ENCODE results near the gene IMMP2L.
"Not testable (repeated sequence)": the region's sequence is repeated elsewhere in the genome, so short reads cannot be mapped to it uniquely, and the experiment has no call there.

Gene IMMP2L

GRCh38 chr7:111255576-111255975 is 306.7 kb downstream of the IMMP2L start:
- no peak for DNase-seq

- DNase-seq = not testable (repeated sequence)
Observed at GRCh38 chr7:111251365-111251764, 310.9 kb downstream of the IMMP2L start.

DNA sequence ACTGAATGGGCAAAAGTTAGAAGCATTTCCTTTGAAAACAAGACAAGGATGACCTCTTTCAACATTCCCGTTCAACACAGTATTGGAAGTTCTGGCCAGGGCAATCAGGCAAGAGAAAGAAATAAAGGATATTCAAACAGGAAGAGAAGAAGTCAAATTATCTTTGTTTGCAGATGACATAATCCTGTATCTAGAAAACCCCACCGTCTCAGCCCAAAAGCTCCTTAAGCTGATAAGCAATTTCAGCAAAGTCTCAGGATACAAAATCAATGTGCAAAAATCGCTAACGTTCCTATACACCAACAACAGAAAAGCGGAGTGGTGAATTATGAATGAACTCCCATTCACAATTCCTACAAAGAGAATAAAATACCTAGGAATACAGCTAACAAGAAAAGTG is 312.5 kb downstream of the IMMP2L start:
- DNase-seq = not testable (repeated sequence)

DNA sequence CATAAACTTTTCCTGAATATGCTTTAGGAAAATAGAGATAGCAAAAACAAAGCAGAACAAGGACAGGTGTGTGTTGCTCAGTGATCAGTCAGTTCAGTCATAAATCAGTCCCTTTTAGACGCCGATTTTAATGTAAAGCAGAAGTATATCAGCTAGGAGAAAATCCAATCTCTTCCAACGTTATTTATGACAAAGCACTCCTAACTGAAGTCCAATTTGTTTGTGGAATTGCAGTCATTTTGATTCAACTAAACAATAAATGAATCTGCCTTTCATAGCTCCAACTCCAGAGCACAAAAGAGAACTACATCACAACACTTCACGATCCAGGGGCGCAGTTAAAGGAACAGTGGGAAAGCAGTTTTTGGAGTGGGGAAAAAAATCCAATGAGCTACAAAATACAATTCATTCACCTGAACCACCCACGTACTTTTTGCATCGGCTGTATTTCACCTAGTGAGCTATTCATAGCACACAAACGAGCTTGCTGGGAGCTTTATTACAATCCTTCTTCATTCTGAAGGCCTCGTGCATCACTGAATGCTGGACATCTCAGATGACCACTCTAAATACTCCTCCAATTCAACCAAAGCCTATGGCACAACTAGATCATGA is 320.0 kb downstream of the IMMP2L start:
- no peak for DNase-seq

DNA sequence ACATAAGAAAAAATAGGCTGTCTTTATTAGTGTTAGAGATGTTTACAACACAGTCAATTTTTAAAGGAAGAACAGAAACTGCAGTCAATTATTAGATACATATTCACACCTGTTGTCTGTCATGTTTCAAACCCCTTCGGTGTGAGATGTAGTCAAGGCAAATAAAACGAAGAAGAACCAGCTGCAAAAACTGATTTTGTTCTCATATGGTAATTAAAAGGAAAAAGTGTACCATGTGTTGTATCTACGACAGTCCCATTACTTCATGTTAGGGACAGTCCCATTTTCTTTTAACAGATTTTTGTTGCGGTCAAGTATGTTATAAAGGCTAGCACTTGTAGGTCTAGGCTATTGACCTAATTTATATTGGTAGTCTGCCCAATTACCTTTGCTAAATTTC is 321.9 kb downstream of the IMMP2L start:
- DNase-seq = no peak

- DNase-seq = no peak
Observed at GRCh38 chr7:111239437-111239836, 322.9 kb downstream of the IMMP2L start.

DNA sequence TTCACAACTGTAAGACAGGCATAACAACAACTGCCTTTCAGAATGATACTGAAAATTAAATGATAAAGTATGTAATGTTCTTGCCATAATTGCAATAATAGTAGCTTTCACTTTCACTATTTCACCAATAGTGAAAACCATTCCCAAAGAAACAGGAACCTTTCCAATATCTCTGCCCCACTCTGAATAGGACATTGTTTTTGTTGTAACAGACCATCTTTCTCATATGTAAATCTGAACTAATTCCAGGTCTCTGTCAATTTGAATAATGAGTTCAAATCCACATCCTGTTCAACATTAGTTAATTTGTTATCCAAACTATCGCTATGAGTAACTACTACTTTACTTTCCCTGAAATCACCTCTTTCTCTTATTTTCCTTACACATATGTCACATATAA is 323.4 kb downstream of the IMMP2L start:
- DNase-seq = no peak

GRCh38 chr7:111235709-111236108 is 326.6 kb downstream of the IMMP2L start:
- DNase-seq = no peak

DNA sequence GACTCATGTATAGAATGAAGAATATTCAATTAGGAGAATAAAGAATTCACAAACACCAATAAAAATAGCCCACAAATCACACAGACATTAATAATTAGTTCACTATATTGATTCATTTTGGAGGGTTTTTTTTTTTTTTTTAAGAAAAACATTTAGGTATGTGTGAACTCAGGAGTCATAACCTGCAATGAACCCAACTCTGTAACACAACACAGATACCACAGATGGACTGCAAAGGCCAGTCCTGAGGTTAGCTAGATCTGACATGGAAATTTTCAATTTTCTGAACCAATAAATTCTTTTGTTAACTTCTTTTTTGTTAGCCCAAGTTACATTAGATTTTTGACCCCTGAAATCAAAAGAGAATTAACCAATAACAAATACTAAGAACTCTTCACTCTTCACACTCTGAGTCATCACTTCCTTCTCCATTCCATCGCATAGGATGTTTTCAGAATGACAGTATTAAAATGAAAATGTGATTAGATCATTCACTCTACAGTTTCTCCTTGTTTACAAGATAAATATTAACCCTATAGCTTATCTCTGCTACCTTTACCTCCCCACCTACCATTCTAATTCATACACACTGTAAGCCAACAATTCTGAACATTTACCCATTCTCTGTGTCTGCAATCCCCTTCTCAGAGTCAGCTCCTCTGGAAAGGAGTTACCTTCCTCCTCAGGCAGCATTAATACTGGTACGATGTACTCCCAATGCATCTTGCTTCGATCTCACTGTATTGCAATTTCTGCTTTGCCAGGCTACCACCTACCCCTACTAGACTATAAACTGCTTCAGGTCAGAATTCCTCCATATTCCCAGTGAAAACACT is 329.8 kb downstream of the IMMP2L start:
- DNase-seq = no peak

GRCh38 chr7:111229916-111230315 is 332.4 kb downstream of the IMMP2L start:
- DNase-seq = no peak

- no peak for DNase-seq
Observed at GRCh38 chr7:111229181-111229740, 333.0 kb downstream of the IMMP2L start.

DNA sequence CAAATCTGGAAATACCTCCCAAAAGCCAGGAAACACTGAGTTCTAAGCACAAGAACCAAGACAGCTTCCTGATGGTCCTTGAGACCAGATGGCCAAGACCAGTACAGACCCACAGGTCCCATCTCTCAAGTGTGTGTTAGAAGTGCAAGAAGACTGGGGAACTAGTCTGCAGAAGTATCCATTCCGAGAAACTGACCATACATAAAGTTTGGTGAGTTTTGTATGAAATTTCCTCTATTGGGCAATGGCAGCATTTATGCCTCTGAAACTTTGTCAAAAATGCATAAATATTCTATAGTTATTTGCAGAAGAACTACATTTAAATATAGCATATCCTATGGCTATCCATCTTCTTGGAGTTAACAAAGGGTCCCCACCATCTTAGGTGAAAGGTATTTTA is 333.9 kb downstream of the IMMP2L start:
- no peak for DNase-seq

DNA sequence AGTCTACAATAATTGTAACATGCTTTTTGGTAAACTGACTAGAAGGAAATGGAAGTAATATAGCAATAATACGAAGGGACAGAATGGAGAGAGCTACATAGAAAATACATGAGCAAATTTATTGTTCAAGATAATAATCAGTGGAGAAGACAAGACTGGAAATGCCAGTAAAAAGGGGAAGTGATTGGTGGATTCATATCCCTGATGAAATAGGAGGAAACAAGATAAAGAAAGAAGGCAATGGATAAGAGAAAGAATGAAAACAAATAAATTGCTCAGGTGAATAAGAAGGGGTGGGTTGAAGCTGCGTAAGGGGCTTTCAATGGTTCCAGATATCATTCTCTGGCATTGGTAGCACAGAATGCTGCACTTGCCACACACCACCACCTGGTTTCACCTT is 335.5 kb downstream of the IMMP2L start:
- no peak for DNase-seq

GRCh38 chr7:111224354-111225231 is 337.7 kb downstream of the IMMP2L start:
- no peak for DNase-seq

- DNase-seq = no peak
Observed at GRCh38 chr7:111223802-111224253, 338.5 kb downstream of the IMMP2L start.

- DNase-seq = no peak
Observed at GRCh38 chr7:111215550-111215949, 346.7 kb downstream of the IMMP2L start.

- no peak for DNase-seq
Observed at GRCh38 chr7:111212857-111213523, 349.3 kb downstream of the IMMP2L start.

DNA sequence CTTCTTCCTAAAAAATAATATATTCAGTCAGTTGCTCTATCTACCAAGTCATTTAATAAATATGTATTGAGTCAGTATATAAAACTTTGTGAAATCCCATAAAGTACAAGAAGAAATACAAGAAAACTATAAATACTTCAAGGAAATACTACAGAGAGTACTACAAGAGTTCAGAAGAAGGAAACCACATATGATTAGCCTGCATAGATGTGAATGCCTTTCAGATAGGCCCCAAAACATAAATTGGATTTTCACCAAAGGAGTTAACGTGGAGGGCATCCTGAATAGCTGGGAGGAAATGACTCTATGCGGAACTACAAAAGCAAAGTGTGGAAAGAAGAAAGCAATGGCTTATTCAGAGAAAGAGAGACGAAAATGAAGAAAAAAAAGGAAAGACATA is 351.3 kb downstream of the IMMP2L start:
- DNase-seq = no peak

DNA sequence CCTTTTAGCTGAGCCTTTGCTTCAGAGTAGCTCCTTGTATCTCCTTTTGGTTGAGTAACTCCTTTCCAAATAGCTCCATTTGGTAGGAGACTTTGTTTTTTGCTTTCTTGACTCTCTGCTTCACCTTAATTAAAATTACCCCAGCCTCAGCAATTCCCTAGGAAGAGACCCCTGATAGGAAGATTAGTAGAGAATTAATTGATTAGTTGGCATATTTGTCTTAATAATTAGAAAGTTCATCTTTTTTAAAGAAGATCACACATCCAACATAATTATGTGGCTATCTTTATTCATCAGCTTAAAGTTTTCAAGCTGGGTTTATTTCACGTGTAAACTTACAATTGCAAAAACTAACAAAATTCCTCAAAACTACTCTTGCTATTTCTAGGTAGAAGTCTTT is 352.2 kb downstream of the IMMP2L start:
- no peak for DNase-seq

DNA sequence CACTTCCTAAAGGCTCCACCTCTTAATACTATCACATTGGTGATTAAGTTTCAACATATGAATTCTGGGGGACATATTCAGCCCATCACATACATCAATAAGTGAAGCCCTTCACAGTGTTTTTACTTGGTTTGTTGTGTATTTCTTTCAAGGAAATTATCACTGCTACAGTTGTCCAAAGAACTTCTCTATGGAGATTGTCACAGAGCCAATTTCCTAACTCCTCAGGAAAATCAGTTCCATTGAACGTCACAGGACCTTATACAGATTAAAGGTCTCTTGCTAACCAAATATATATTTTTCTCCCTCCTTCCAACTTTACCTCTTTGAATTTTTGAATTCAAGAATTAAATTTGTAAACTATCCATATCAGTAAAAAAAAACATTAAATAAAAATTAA is 357.0 kb downstream of the IMMP2L start:
- no peak for DNase-seq

DNA sequence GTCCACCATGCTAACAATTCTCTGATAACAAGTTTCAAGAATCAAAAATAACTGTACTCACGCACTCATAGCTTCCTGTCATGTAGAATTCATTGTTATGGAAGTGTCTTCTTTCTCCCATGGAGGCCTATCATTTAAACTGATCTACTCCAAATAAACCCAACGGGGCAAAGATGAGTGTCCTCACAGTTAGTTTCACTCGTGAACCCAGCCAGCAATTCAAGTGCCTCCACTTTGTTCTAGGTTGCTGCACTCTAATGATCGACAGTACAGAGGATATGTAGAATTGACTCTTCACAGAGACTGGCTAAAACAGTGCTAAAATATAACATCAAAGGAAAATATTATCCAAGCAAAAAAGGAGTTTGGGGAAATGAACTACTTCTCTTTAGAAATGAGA is 360.0 kb downstream of the IMMP2L start:
- no peak for DNase-seq

- no peak for DNase-seq
Observed at GRCh38 chr7:111199643-111200042, 362.6 kb downstream of the IMMP2L start.

DNA sequence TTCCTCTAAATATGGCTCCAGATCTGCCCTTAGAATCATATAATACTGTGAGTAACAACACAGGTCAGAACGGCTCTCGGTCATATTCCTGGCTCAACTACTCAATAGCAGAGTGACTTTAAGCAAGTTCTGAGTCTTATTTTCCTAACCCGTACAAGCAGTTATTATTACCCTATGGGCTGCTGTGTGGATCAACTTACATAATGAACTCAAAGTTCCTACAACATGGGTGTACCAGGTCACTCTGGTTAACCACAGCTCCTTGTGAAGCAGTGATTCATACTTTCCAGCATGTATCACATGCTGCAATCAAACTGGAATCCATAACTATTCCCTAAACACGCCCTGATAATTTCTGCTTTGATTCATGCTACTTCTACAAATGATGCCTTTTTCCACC is 364.0 kb downstream of the IMMP2L start:
- no peak for DNase-seq

Data from stimulated activated naive CD4-positive, alpha-beta T cell treated with Interleukin-2 at 50 U/mL for 16 hours (primary cell).